Sigmoid colon (tissue), 4 donors: Measurements from ENCODE around the gene GBX2.

Experiments used
- CTCF ChIP-seq, 4 experiments: fragments of 450-650 bp in 3 of 4; fragments of 200-600 bp in 1 of 4; IDR thresholded peaks; one replicate each; pipeline ENCODE4 v1.5.1; 2016 to 2019; ENCODE audit warnings: antibody characterized with exemption in 4 of 4, mild to moderate bottlenecking in 3 of 4, moderate library complexity in 2 of 4
- EP300 ChIP-seq, 4 donors: sonication (generic); formaldehyde crosslinking; IDR thresholded peaks; one replicate each; pipeline ENCODE4 v1.6.1; 2017; ENCODE audit warnings: antibody characterized with exemption in 4 of 4
- POLR2A ChIP-seq, 2 donors: fragments of 450-650 bp; IDR thresholded peaks; one replicate each; pipeline ENCODE4 v1.6.1; 2016; ENCODE audit warnings: antibody characterized with exemption in 2 of 2, mild to moderate bottlenecking in 2 of 2, moderate library complexity in 2 of 2

GRCh38 chr2:236178890-236179235 lies 10.7 kb upstream of the GBX2 start:
- TF ChIP-seq CTCF (IDR thresholded peaks at IDR 0.05): no peak
- TF ChIP-seq EP300 (IDR thresholded peaks at IDR 0.05): no peak
- no peak for TF ChIP-seq POLR2A (IDR thresholded peaks at IDR 0.05)
